Keratinocyte (primary cell): ENCODE data around the gene NXPH2. TPM values are rescaled to one million over a fixed set of nuclear protein-coding genes. Genes with fewer than 3 reads are reported as not detected.
A peak's percentile ranks its signal among the peaks of the same experiment; 100 is the strongest.
"Not testable (repeated sequence)": the region's sequence is repeated elsewhere in the genome, so short reads cannot be mapped to it uniquely, and the experiment has no call there.

Experiments used
- DNase-seq: peaks from one replicate; pipeline ENCODE4 v3.0.0-alpha.2; 2011; ENCODE audit warnings: low read depth, missing footprints, low spot score
- FAIRE-seq: peaks from 2 replicates; lab custom pipeline; 2011; peaks lifted over from hg19 to GRCh38; lab: Jason Lieb, UNC
- H2AFZ ChIP-seq: 2 replicates; pipeline ENCODE4 v1.6.0; 2012; ENCODE audit warnings: low read length, control low read depth, inconsistent platforms; ENCODE audit not compliant: control insufficient read depth
- H3K27ac ChIP-seq: 2 replicates; pipeline ENCODE4 v1.5.1; 2011; ENCODE audit warnings: low read length; ENCODE audit not compliant: control insufficient read depth, insufficient read depth
- H3K27me3 ChIP-seq: 3 replicates; pipeline ENCODE4 v1.6.0; 2011; ENCODE audit warnings: low read length; ENCODE audit not compliant: control insufficient read depth, insufficient read depth; ENCODE audit errors: extremely low read depth
- H3K36me3 ChIP-seq, 2 experiments: 2 replicates in 1 of 2; 3 replicates in 1 of 2; pipeline ENCODE4 v1.5.1; 2011; ENCODE audit warnings: low read length in 2 of 2, mild to moderate bottlenecking in 1 of 2; ENCODE audit not compliant: control insufficient read depth in 2 of 2, insufficient read depth in 2 of 2; ENCODE audit errors: extremely low read depth in 1 of 2
- H3K4me1 ChIP-seq: 3 replicates; pipeline ENCODE4 v1.5.1; 2011; ENCODE audit warnings: low read length; ENCODE audit not compliant: control insufficient read depth, insufficient read depth; ENCODE audit errors: extremely low read depth
- H3K4me2 ChIP-seq: 3 replicates; pipeline ENCODE4 v1.6.0; 2011; ENCODE audit warnings: low read depth, low read length; ENCODE audit not compliant: control insufficient read depth, insufficient read depth; ENCODE audit errors: extremely low read depth
- H3K4me3 ChIP-seq, 3 experiments: fragments of 200-600 bp in 1 of 3; sonication (generic) in 1 of 3; 2 replicates in 2 of 3; 3 replicates in 1 of 3; pipeline ENCODE4 v1.5.1; 2011 to 2016; ENCODE audit warnings: low read length in 3 of 3, mild to moderate bottlenecking in 3 of 3, control low read depth in 2 of 3, inconsistent platforms in 1 of 3, low read depth in 1 of 3, mixed read lengths in 1 of 3, mixed run types in 1 of 3, moderate library complexity in 1 of 3; ENCODE audit not compliant: control insufficient read depth in 2 of 3, insufficient read depth in 2 of 3; ENCODE audit errors: extremely low read depth in 1 of 3
- H3K79me2 ChIP-seq: 2 replicates; pipeline ENCODE4 v1.6.0; 2012; ENCODE audit warnings: low read length; ENCODE audit not compliant: control insufficient read depth, insufficient read depth
- H3K9ac ChIP-seq: 3 replicates; pipeline ENCODE4 v1.6.0; 2011; ENCODE audit warnings: low read length; ENCODE audit not compliant: control insufficient read depth, insufficient read depth; ENCODE audit errors: extremely low read depth
- H3K9me1 ChIP-seq: 3 replicates; pipeline ENCODE4 v1.6.0; 2011; ENCODE audit warnings: low read length; ENCODE audit not compliant: control insufficient read depth, insufficient read depth; ENCODE audit errors: extremely low read depth
- H3K9me3 ChIP-seq: 2 replicates; pipeline ENCODE4 v1.5.1; 2012; ENCODE audit warnings: low read depth, low read length; ENCODE audit not compliant: control insufficient read depth
- H4K20me1 ChIP-seq: 3 replicates; pipeline ENCODE4 v1.6.0; 2011; ENCODE audit warnings: low read length; ENCODE audit not compliant: control insufficient read depth, insufficient read depth; ENCODE audit errors: extremely low read depth
- CTCF ChIP-seq, 3 experiments: IDR thresholded peaks in 1 of 3; conservative IDR thresholded peaks in 1 of 3; optimal IDR thresholded peaks in 1 of 3; 2 replicates in 2 of 3; 3 replicates in 1 of 3; pipeline versions ENCODE3 to v1.5.1; 2011; ENCODE audit warnings: low read length in 3 of 3, mild to moderate bottlenecking in 3 of 3, moderate library complexity in 2 of 3, control low read depth in 1 of 3, inconsistent platforms in 1 of 3; ENCODE audit not compliant: insufficient read depth in 2 of 3; ENCODE audit errors: extremely low read depth in 1 of 3
- EZH2 ChIP-seq: IDR thresholded peaks from one replicate; pipeline ENCODE4 v1.6.1; 2012; ENCODE audit warnings: inconsistent platforms, mild to moderate bottlenecking, low read length, moderate library complexity
- dilution Hi-C: fragments of 300-500 bp; cut with MboI; formaldehyde crosslinking; loops from one replicate; pipeline ENCODE4 v1.7.0; 2020; ENCODE audit warnings: low sequenced_read_pairs; ENCODE audit not compliant: extremely low pct_ligation_motif_present
- polyA plus RNA-seq, 5 experiments: library from polyadenylated mRNA; depleted of rRNA in 3 of 5; stranded (reverse) in 3 of 5; stranded (forward) in 1 of 5; unstranded in 1 of 5; fragments of >200 nt; gene quantifications; 1 replicate in 1 of 5; 2 replicates in 3 of 5; 3 replicates in 1 of 5; pipeline versions ENCODE4 v1.2.1 to v1.2.3, GENCODE V29; 2011 to 2012; ENCODE audit warnings: missing spikeins in 2 of 5, low read depth in 1 of 5, low replicate concordance in 1 of 5

Gene NXPH2
- polyA plus RNA-seq, 1 donor (not counting 4 experiments of a cell fraction or from before 2014, with no cell fraction given): not detected

- H2AFZ ChIP-seq: no peak overlapping the region
- H3K27me3 ChIP-seq: no peaks in the 10 kb centered on the region
- DNase-seq: no peak
- dilution Hi-C loops: no loop called here
- peaks cover 3% of the 10 kb centered on the region for H3K4me1 ChIP-seq
- no peak overlapping the region for H3K4me2 ChIP-seq
- no peak overlapping the region for H3K9ac ChIP-seq
- no peaks in the 10 kb centered on the region for H3K36me3 ChIP-seq
- peaks cover 8% of the 10 kb centered on the region for H3K9me3 ChIP-seq
- no peaks in the 10 kb centered on the region for H3K79me2 ChIP-seq
- FAIRE-seq: no peak
- H3K9me1 ChIP-seq: no peaks in the 10 kb centered on the region
- TF ChIP-seq EZH2 (no peak), CTCF (optimal IDR thresholded peaks at IDR 0.05 in 1 of 3, IDR thresholded peaks at IDR 0.05 in 1 of 3, conservative IDR thresholded peaks at IDR 0.05 in 1 of 3; ENCODE audit: extremely low read depth in 1 of 3, insufficient read depth in 2 of 3, low read length in 3 of 3) (no peak)
- no peak overlapping the region for H3K27ac ChIP-seq
- no peaks in the 10 kb centered on the region for H4K20me1 ChIP-seq
- H3K4me3 ChIP-seq: no peak overlapping the region
These were observed 131.6 kb downstream of the NXPH2 start for GRCh38 chr2:138648606-138649005.

- H2AFZ ChIP-seq, H3K36me3 ChIP-seq, H3K79me2 ChIP-seq, H3K27me3 ChIP-seq, H3K4me3 ChIP-seq, H3K9me3 ChIP-seq, DNase-seq, H3K9ac ChIP-seq, dilution Hi-C loops, H3K4me2 ChIP-seq, H4K20me1 ChIP-seq, H3K9me1 ChIP-seq: not testable (repeated sequence)
- Histone ChIP-seq H3K4me1 (peaks cover 13% of the 10 kb centered on the region), H3K27ac (peak overlapping the region; percentile 61)
- peak; percentile 23 for FAIRE-seq
These were observed 135.4 kb downstream of the NXPH2 start for GRCh38 chr2:138644776-138645175.
